NCI-H510A treated with DMSO at 0.1 percent for 48 hours (cell line): Measurements from ENCODE around the gene AJM1.

ENCODE experiments used
- DNase-seq: peaks from one replicate; lab custom pipeline; 2025; lab: John Stamatoyannopoulos, UW

AJM1 gene

GRCh38 chr9:136808075-136808805, 34.0 kb upstream of the AJM1 start:
- no peak for DNase-seq

- peak; percentile 17 for DNase-seq
Observed at GRCh38 chr9:136808806-136809158, 33.5 kb upstream of the AJM1 start.

GRCh38 chr9:136814725-136815421, 27.4 kb upstream of the AJM1 start:
- no peak for DNase-seq

- no peak for DNase-seq
Observed at GRCh38 chr9:136815422-136815782, 26.9 kb upstream of the AJM1 start.

GRCh38 chr9:136820971-136821825, 21.1 kb upstream of the AJM1 start:
- DNase-seq: no peak

- no peak for DNase-seq
Observed at GRCh38 chr9:136821826-136822544, 20.3 kb upstream of the AJM1 start.

- peak; percentile 83 for DNase-seq
Observed at GRCh38 chr9:136823136-136824046, 18.9 kb upstream of the AJM1 start.

GRCh38 chr9:136824496-136825225, 17.6 kb upstream of the AJM1 start:
- no peak for DNase-seq

- no peak for DNase-seq
Observed at GRCh38 chr9:136825295-136826187, 16.7 kb upstream of the AJM1 start.

- no peak for DNase-seq
Observed at GRCh38 chr9:136826188-136826541, 16.1 kb upstream of the AJM1 start.

- no peak for DNase-seq
Observed at GRCh38 chr9:136826703-136827582, 15.3 kb upstream of the AJM1 start.

- DNase-seq: no peak
Observed at GRCh38 chr9:136827794-136828473, 14.3 kb upstream of the AJM1 start.

- no peak for DNase-seq
Observed at GRCh38 chr9:136828474-136829140, 13.7 kb upstream of the AJM1 start.

- no peak for DNase-seq
Observed at GRCh38 chr9:136829412-136829811, 12.9 kb upstream of the AJM1 start.

GRCh38 chr9:136829981-136830885, 12.0 kb upstream of the AJM1 start:
- no peak for DNase-seq

- DNase-seq: no peak
Observed at GRCh38 chr9:136831002-136831719, 11.1 kb upstream of the AJM1 start.
